B cell (primary cell): Measurements from ENCODE around the gene THSD4. TPM values are rescaled to one million over a fixed set of nuclear protein-coding genes. Genes with fewer than 3 reads are reported as not detected.

ENCODE experiments used
- ATAC-seq: fragments of 200-7000 bp; cut with Tn5 transposase; one replicate; pipeline ENCODE4 v1.10.0; 2021; ENCODE audit warnings: low read depth, mild to moderate bottlenecking, moderate number of reproducible peaks, moderate library complexity
- CTCF ChIA-PET: fragments of 350-600 bp; sonication (Branson Sonifier 250); formaldehyde crosslinking; loops from one replicate; lab custom pipeline; 2021; ENCODE audit warnings: antibody characterized with exemption, inconsistent platforms; lab: Charles Lee
- POLR2A ChIA-PET: fragments of 350-600 bp; sonication (Branson Sonifier 250); formaldehyde crosslinking; loops from one replicate; lab custom pipeline; 2021; ENCODE audit warnings: antibody characterized with exemption; lab: Charles Lee
- DNase-seq: peaks from one replicate; pipeline ENCODE4 v3.0.0; 2013
- H2AFZ ChIP-seq: 2 replicates; pipeline ENCODE4 v1.6.1; 2012; ENCODE audit warnings: mild to moderate bottlenecking, low read depth, low read length; ENCODE audit not compliant: insufficient read depth, poor library complexity, severe bottlenecking
- H3K27ac ChIP-seq, 2 donors: 1 replicate in 1 of 2; 2 replicates in 1 of 2; pipeline ENCODE4 v1.5.1; 2012 to 2013; ENCODE audit warnings: low read length in 2 of 2, mild to moderate bottlenecking in 2 of 2, moderate library complexity in 1 of 2
- H3K27me3 ChIP-seq, 4 experiments: fragments of 200-600 bp in 1 of 4; sonication (generic) in 1 of 4; replicated peaks in 1 of 4; 1 replicate in 2 of 4; 2 replicates in 2 of 4; pipeline versions ENCODE4 v1.6.1 to v1.7.0; 2013 to 2016; ENCODE audit warnings: low read length in 3 of 4, mild to moderate bottlenecking in 2 of 4, mixed read lengths in 1 of 4, moderate library complexity in 1 of 4; ENCODE audit not compliant: insufficient read depth in 4 of 4, control insufficient read depth in 3 of 4; ENCODE audit errors: control extremely low read depth in 1 of 4
- H3K36me3 ChIP-seq, 2 experiments: replicated peaks in 1 of 2; 1 replicate in 1 of 2; 2 replicates in 1 of 2; pipeline versions ENCODE4 v1.6.1 to v1.7.1; 2013; ENCODE audit warnings: low read length in 1 of 2; ENCODE audit not compliant: insufficient read depth in 2 of 2, control insufficient read depth in 1 of 2; ENCODE audit errors: control extremely low read depth in 1 of 2, extremely low read depth in 1 of 2
- H3K4me1 ChIP-seq, 2 donors: fragments of 200-600 bp in 1 of 2; sonication (generic) in 1 of 2; 1 replicate in 1 of 2; 2 replicates in 1 of 2; pipeline versions ENCODE4 v1.5.1 to v1.6.1; 2013 to 2017; ENCODE audit warnings: low read length in 2 of 2; ENCODE audit not compliant: control insufficient read depth in 2 of 2, insufficient read depth in 2 of 2
- H3K4me2 ChIP-seq: replicated peaks from 2 replicates; pipeline ENCODE3; 2012; ENCODE audit warnings: mild to moderate bottlenecking, low read depth, low read length; ENCODE audit not compliant: poor library complexity, severe bottlenecking
- H3K4me3 ChIP-seq, 5 experiments: fragments of 200-600 bp in 1 of 5; sonication (generic) in 1 of 5; 1 replicate in 3 of 5; 2 replicates in 2 of 5; pipeline versions ENCODE4 v1.5.1 to v1.7.0; 2011 to 2016; ENCODE audit warnings: low read length in 4 of 5, mild to moderate bottlenecking in 4 of 5, low read depth in 2 of 5, control low read depth in 1 of 5, moderate library complexity in 1 of 5; ENCODE audit not compliant: insufficient read depth in 1 of 5; ENCODE audit errors: control extremely low read depth in 1 of 5, extremely low read depth in 1 of 5
- H3K79me2 ChIP-seq: fragments of 200-600 bp; sonication (generic); one replicate; pipeline ENCODE4 v1.6.0; 2016; ENCODE audit warnings: low read length; ENCODE audit not compliant: control insufficient read depth, insufficient read depth
- H3K9ac ChIP-seq: fragments of 200-600 bp; sonication (generic); 2 replicates; pipeline ENCODE4 v1.6.1; 2017; ENCODE audit warnings: mild to moderate bottlenecking, low read length, moderate library complexity
- H3K9me3 ChIP-seq, 3 donors: one replicate each; pipeline versions ENCODE4 v1.6.1 to v1.7.1; 2013; ENCODE audit warnings: low read length in 2 of 3; ENCODE audit not compliant: control insufficient read depth in 2 of 3, insufficient read depth in 1 of 3; ENCODE audit errors: control extremely low read depth in 1 of 3
- H4K20me1 ChIP-seq: 2 replicates; pipeline ENCODE4 v1.6.0; 2012; ENCODE audit warnings: mild to moderate bottlenecking, low read length; ENCODE audit not compliant: insufficient read depth, control insufficient read depth, poor library complexity, severe bottlenecking
- H3K27ac Mint-ChIP-seq: one replicate; pipeline ENCODE4 v1.8.0; 2021; ENCODE audit warnings: mixed read lengths
- H3K27me3 Mint-ChIP-seq: one replicate; pipeline ENCODE4 v1.8.0; 2021; ENCODE audit warnings: mixed read lengths
- H3K4me1 Mint-ChIP-seq: one replicate; pipeline ENCODE4 v1.8.0; 2021; ENCODE audit warnings: mixed read lengths
- H3K4me3 Mint-ChIP-seq: one replicate; pipeline ENCODE4 v1.8.0; 2021; ENCODE audit warnings: mixed read lengths
- H3K9me3 Mint-ChIP-seq: one replicate; pipeline ENCODE4 v1.8.0; 2022; ENCODE audit warnings: mixed read lengths; ENCODE audit not compliant: insufficient read depth
- CTCF ChIP-seq: fragments of 200-600 bp; IDR thresholded peaks from one replicate; pipeline ENCODE4 v1.8.0; 2022; ENCODE audit warnings: antibody characterized with exemption, mild to moderate bottlenecking
- EZH2 ChIP-seq: IDR thresholded peaks from 2 replicates; pipeline ENCODE4 v1.6.1; 2012; ENCODE audit warnings: borderline replicate concordance, low read depth, mild to moderate bottlenecking, moderate library complexity, low read length; ENCODE audit not compliant: insufficient read depth, poor library complexity, severe bottlenecking
- WGBS: methylation state at CpG from one replicate; pipeline ENCODE4 v1.1.5; 2013; ENCODE audit warnings: missing lambda C conversion rate; ENCODE audit not compliant: insufficient coverage; 5-methylcytosine and 5-hydroxymethylcytosine counted together
- intact Hi-C: fragments of 100-400 bp; cut with micrococcal nuclease; formaldehyde crosslinking; loops from one replicate; pipeline ENCODE4 v1.10.0; 2022
- polyA plus RNA-seq: library from polyadenylated mRNA; depleted of rRNA; stranded (reverse); fragments of >200 nt; gene quantifications from 2 replicates; pipeline ENCODE4 v1.2.3, GENCODE V29; 2012
- total RNA-seq, 2 donors: library from RNA; stranded (reverse); fragments of 120-200 nt in 1 of 2; gene quantifications; 1 replicate in 1 of 2; 2 replicates in 1 of 2; pipeline versions ENCODE4 v1.2.3 to v1.2.4, GENCODE V29; 2013 to 2022

THSD4 gene
- total and polyA plus RNA-seq, 2 donors (not counting 1 experiment from before 2014, with no cell fraction given), result not detected

GRCh38 chr15:71373917-71374316 lies 258.6 kb downstream of the THSD4 start:
- no peak overlapping the region for H3K27ac Mint-ChIP-seq
- POLR2A ChIA-PET, result no interaction called here

More at GRCh38 chr15:71373917-71374316, 258.6 kb downstream of the THSD4 start:
- H3K79me2 ChIP-seq, result no peaks in the 10 kb centered on the region
- Mint-ChIP-seq H3K4me3 (no peak overlapping the region), H3K27me3 (peaks cover 40% of the 10 kb centered on the region), H3K9me3 (peaks cover 2% of the 10 kb centered on the region), H3K4me1 (no peaks in the 10 kb centered on the region)
- H3K27ac ChIP-seq, result no peak overlapping the region
- ATAC-seq (no peak), DNase-seq (no peak)
- no peak overlapping the region for H3K4me2 ChIP-seq
- CTCF ChIA-PET, result no interaction called here
- H3K9ac ChIP-seq, result no peak overlapping the region
- no peaks in the 10 kb centered on the region for H3K4me1 ChIP-seq
- TF ChIP-seq EZH2, result no peak
- TF ChIP-seq CTCF, result no peak
- no CpG with 5 or more reads among the region's 1 CpG for WGBS
- no peaks in the 10 kb centered on the region for H3K9me3 ChIP-seq
- H3K36me3 ChIP-seq, result no peaks in the 10 kb centered on the region
- intact Hi-C loops, result no loop called here
- no peak overlapping the region for H3K4me3 ChIP-seq
- peaks cover 0 to 5% (median 0%) of the 10 kb centered on the region in 4 experiments for H3K27me3 ChIP-seq
- H4K20me1 ChIP-seq, result no peaks in the 10 kb centered on the region
- H2AFZ ChIP-seq, result no peak overlapping the region
